HG03558 (cell line): Measurements from ENCODE around the gene CLSTN3.

Experiments
- ATAC-seq: cut with Tn5 transposase; IDR thresholded peaks from one replicate; pipeline ENCODE4 v1.9.1; 2021; ENCODE audit warnings: moderate number of reproducible peaks; ENCODE audit not compliant: unreplicated experiment; ENCODE audit errors: extremely low read depth

CLSTN3 gene

DNA sequence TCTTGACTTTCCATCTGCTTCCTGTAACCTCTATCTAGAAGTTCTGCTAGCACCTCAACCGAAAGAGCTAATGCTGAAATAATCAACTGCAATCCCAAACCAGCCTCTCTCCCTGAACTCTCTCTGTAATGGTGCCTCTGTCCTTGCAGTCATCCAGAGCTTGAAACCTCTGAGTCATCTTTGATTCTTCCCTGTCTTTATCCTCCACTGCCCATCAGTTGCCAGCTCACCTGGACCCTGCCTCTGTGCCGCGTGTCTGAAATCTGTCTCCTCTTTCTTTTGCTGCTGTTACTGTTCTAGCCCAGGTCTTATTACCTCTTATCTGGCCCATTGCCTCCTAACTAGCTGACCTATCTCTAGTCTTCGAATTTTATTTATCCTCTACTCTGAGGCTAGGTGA, 15.5 kb downstream of the CLSTN3 start:
- ATAC-seq = no peak

DNA sequence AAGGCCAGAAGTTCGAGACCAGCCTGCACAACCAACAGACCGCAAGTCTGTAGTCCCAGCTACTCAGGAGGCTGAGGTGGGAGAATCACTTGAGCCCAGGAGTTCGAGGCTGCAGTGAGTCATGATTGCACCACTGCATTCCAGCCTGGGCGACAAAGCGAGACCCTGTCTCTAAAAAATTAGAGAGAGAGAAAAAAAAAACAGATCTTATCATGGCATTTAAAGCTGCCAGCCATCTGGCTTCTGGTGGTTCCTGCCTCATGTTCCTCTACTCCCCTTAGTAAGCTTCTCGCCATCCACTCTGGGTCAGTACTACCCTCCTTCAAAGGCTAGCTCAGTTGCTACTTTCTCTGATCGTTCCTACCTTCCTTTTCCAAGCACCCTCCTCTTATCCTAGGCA, 16.1 kb downstream of the CLSTN3 start:
- no peak for ATAC-seq

DNA sequence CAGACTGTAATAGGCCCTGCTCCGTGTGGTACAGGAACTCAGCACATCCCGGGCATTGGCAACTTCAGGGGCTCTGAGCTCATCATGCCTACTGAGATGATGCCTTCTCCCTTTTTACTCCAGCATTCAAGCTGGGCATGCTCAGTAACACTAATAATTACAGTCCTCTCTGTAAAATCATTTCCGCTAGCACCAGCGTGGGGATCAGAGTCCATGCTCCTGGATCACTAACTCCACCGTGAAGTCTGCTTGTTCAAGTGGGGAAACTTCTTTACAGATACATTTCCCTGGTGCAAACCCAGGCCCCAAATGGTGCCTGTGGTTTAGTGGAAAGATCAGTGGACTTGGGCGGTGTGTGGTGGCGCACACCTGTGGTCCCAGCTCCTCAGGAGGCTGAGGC, 16.7 kb downstream of the CLSTN3 start:
- ATAC-seq = no peak

DNA sequence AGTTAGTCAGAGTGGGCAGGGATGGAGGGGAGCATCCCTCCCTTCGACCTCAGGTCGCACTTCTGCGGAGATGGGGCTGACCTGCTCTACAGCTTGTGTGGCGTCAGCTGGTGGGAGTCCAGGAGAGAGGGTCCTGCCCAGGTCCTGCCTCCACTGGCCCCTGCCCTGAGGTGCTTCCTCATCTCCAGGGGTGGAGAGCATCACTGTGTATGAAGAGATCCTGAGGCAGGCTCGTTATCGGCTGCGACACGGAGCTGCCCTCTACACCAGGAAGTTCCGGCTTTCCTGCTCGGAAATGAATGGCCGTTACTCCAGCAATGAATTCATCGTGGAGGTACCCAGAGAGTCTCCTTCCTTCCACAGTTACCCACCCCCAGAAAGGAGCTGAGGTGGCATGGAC, 20.2 kb downstream of the CLSTN3 start:
- ATAC-seq = no peak

DNA sequence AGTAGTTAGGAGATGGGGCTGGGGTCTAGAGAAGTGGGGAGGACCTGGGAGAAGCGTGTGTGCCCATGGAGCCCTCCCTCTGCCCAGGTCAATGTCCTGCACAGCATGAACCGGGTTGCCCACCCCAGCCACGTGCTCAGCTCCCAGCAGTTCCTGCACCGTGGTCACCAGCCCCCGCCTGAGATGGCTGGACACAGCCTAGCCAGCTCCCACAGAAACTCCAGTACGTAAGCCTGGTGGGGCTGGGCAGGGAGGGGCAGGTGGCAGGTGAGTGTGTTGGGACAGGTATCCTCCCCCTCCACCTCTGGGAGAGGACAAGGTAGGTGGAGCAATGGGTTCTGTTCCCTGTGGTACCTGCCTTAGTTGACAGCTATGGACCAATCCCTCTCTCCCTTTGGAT, 20.7 kb downstream of the CLSTN3 start:
- ATAC-seq = no peak

DNA sequence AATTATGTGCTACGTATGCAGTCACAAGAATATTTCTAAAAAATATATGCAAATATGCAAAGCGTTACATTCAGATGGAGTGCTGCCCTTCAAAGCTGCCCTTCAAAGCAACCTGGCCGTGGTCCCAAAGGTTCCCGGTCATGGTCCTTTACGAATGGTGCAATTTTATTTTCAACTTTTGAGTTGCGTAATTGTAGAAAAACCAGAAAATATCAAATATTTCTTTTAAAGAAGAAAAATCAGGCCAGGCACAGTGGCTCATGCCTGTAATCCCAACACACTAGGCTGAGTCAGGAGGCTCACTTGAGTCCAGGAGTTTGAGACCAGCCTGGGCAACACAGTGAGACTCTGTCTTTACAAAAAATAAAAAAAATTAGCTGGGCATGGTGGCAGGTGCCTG, 21.4 kb downstream of the CLSTN3 start:
- no peak for ATAC-seq

GRCh38 chr12:7152818-7153217, 22.6 kb downstream of the CLSTN3 start:
- no peak for ATAC-seq

DNA sequence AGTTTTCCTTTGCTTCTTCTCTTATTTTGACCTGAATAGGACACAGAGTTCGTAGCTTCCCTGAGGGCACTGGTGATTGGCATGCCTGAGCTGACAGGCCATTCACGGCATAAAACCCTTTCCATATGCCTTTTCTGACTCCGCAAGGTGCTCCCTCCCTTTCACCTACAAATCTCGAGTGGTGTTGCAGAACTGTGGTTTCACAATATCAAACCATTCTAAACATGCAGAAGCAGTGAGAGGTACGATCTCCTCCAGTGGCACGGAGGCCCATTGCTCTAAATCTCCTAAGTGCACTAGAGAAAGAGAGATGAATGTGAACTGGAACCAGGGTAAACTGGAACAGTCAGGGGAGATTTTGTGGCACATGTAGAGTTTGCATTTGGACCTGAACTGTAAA, 23.9 kb downstream of the CLSTN3 start:
- ATAC-seq = no peak

DNA sequence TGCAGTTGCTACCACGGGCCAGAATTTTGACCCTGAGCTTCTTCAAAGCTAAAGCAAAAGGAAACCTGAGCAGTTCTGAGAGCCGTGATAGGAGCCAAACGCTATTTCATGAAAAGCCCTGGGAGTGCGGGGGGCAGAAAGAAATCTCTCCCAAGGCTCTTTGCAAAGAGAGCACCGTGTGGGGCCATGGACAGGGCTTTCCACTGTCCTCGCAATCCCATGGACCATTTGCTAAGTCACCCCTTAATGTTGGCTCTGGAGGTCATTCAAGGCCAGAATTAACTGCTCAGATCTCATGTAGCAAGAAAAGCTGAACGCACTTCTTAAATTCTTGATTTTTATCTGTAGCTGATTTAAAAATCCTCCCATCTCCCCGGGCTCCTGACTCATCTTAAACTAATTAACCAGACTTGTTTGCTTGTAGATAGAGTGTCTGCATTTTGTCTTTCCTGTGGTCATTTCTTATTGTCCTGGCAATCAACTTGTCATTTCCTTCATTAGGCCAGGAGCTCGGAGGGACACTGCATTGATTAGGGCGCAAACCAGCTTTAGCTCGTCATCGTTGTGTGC, 24.8 kb downstream of the CLSTN3 start:
- ATAC-seq = no peak

DNA sequence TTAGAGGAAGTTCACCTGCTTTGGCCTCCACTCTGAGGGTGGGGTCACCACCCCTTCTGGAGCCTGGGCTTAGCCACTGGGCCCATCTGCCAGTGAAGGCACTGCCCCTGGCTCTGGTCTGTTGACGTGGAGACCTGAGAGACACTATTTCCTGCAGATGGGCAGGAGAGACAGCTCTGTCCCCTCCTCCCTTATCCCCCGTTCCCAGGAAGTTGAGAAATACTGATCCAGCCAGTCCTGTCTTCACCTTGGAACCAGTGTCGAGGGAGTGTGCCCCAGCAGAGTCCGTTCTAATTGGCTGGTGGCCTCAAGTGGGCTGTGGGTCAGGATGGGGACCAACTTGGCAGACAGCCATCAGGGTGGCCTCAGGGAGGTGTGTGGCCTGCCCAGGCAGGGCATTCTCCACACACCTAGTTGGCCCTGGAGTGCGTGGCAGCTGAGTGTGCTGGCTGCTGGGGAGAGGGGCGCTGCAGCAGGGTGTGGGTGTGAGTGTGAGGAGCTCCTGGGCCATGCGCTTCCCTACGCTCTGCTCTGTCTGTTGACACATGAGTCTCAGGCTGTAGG, 25.4 kb downstream of the CLSTN3 start:
- no peak for ATAC-seq

GRCh38 chr12:7156259-7157197, 26.4 kb downstream of the CLSTN3 start:
- ATAC-seq = no peak

- ATAC-seq = no peak
Observed at GRCh38 chr12:7157391-7157790, 27.2 kb downstream of the CLSTN3 start.

- ATAC-seq = no peak
Observed at GRCh38 chr12:7158781-7159609, 28.8 kb downstream of the CLSTN3 start.

DNA sequence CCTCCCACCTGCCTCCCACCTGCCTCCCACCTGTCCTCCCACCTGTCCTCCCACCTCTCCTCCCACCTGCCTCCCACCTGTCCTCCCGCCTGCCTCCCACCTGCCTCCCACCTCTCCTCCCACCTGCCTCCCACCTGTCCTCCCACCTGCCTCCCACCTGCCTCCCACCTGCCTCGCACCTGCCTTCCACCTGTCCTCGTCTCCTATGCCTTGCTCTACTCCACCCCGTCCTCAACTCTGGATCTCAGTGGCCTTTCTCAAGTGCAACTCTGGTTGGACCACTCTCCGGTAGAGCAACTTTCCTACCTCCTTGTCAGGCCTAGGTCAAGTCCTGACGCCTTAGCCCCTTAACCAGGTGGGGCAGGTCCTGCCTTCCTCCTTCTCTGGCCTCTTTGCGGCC, 30.0 kb downstream of the CLSTN3 start:
- ATAC-seq = no peak

DNA sequence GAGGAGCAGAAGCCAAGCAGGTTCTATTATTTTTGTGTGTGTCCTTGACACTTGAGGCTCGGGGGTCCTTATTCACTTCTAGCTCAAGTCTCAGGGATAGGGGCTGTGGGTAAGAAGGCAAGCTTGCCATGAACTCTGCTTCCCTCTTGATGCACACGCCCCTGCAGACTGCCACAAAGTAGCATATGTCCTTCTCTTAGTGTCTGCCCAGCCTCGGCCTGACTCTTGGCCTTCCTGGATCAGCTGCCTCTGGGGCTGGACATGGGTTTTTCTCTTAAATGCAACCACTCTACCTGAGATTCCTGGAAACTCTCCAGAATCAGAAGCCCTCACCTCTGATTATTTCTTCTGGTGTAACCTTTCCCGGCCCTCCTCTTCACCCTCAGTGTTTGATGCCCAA, 31.2 kb downstream of the CLSTN3 start:
- no peak for ATAC-seq

DNA sequence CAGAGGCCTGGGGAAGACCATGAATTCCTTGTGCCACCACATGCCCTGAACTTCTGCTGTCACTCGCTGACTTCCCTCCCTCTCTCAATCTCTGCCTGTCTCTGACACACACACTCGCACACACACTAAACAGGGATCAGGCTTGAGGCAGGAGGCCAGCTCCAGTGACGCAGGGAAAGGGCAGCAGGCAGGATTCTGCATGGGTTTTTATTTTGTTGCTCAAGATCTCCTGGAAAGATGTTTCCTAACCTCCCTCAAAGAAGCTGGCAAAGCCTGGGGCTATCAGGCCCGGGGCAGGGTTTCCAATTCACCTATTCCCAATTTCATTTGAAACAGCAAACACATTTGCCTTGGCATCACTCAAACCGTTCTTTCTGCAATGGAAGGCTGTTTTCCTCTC, 31.6 kb downstream of the CLSTN3 start:
- ATAC-seq = no peak

DNA sequence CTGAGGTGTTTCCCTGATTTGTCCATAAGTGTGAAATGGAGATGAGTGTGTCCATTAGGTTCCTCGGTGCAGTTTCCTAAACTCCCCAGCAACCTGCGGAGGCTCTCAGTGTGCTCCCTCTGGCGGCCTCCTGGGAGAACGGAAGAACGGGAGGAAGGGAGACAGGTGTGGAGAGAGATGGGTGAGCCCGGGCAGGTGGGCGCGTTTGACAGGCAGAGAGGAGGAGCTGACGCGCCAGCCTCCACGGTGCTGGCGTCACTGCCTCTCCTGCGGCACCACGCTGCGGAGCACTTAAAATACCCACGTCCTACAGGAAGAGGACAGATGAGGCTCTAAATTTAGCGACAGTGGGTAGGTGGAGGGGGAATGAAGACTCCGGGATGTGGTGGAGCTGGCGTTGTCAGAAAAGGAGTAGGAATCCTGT, 32.5 kb downstream of the CLSTN3 start:
- no peak for ATAC-seq

- ATAC-seq = no peak
Observed at GRCh38 chr12:7169951-7170350, 39.8 kb downstream of the CLSTN3 start.

GRCh38 chr12:7171854-7172253, 41.7 kb downstream of the CLSTN3 start:
- ATAC-seq = no peak

GRCh38 chr12:7175493-7175892, 45.3 kb downstream of the CLSTN3 start:
- no peak for ATAC-seq

- ATAC-seq = no peak
Observed at GRCh38 chr12:7176595-7176994, 46.4 kb downstream of the CLSTN3 start.
